ENCODE data around the gene ZSCAN31.

ZSCAN31 gene

DNA sequence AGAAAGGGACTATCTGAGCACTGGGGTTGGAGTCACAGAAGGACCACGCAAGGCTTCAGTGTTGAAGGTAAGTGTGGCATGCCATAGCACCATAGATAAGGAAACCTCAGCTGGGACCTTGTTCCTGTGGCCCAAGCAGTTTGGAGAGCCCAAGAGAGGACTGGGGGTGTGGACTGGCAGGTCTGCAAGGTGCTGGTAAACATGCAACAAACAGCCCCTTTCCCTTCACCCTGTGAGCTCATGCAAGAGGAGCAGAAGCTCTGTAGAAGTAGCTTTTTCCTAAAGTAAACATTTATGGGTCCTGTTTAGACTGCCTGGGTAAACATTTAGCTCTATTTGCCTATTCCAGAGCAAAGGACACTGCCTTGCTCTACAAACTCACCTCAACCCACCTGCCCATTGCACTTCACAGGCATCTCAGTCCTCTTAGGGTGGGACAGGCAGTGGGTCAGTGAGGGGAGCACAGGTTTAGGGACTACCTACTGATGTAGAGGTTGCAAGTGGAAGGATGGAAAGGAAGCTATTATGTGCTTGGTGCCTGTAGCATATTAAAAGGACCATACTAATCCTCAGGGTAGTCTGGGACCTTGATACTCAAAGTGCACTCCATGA is 12.0 kb downstream of the ZSCAN31 start:
- TF ChIP-seq, protein P1, sequence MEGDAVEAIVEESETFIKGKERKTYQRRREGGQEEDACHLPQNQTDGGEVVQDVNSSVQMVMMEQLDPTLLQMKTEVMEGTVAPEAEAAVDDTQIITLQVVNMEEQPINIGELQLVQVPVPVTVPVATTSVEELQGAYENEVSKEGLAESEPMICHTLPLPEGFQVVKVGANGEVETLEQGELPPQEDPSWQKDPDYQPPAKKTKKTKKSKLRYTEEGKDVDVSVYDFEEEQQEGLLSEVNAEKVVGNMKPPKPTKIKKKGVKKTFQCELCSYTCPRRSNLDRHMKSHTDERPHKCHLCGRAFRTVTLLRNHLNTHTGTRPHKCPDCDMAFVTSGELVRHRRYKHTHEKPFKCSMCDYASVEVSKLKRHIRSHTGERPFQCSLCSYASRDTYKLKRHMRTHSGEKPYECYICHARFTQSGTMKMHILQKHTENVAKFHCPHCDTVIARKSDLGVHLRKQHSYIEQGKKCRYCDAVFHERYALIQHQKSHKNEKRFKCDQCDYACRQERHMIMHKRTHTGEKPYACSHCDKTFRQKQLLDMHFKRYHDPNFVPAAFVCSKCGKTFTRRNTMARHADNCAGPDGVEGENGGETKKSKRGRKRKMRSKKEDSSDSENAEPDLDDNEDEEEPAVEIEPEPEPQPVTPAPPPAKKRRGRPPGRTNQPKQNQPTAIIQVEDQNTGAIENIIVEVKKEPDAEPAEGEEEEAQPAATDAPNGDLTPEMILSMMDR (IDR thresholded peaks at IDR 0.05) = no peak

GRCh38 chr6:28322661-28323060 is 13.3 kb downstream of the ZSCAN31 start:
- TF ChIP-seq, protein P1 (IDR thresholded peaks at IDR 0.05) = no peak

- TF ChIP-seq, protein P1 (IDR thresholded peaks at IDR 0.05) = no peak
These were observed 20.3 kb downstream of the ZSCAN31 start for GRCh38 chr6:28315628-28316027.

- TF ChIP-seq, protein P1 (IDR thresholded peaks at IDR 0.05) = no peak
These were observed 23.0 kb downstream of the ZSCAN31 start for GRCh38 chr6:28312939-28313338.

DNA sequence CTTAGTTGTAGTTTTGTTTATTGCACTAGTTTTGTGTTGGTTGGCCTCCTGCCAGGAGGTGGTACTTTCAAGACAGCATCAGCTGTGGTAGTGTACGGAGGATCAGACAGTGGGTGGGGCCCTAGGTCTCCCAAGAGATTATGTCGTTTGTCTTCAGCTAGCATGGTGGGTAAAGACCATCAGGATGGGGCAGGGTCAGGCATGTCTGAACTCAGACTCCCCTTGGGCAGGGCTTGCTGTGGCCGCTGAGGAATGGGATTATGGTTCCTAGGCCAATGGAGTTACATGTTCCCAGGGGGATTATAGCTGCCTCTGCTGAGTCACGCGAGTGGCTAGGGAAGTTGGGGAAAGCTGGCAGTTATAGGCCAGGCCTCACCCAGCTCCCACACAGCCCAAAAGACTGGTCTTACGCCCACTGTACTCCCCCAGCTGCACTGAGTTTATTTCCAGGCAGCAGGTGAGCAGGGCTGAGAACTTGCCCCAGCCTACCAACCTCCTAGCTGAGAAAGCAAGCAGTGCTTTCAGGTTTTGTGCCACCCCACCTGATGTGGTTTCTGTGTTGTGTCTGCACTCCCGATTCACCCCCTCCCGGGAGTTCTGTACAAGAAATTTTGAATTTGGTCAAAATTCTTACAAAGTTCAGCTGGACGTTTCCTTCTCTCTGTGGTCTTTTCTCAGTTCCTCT is 24.7 kb downstream of the ZSCAN31 start:
- TF ChIP-seq, protein P1 (IDR thresholded peaks at IDR 0.05) = no peak

DNA sequence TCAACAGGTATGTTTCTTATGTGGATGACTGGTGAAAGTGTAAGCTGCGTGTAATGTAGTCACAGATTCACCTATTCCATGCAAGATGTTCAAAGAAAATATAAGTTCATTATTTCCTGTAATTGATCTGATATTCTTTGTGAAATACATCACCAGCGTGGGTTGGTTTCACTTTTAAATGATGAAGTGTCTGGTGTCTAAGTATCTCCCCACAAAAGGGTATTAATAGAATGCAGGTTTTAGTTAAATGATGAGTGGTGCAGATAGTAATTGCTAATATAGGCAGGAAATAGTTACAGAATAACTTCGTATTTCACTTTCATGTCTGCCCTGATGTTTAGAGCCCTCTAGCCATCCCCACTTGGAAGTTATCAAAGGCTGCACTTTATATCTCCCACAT is 32.4 kb downstream of the ZSCAN31 start:
- TF ChIP-seq, protein P1 (IDR thresholded peaks at IDR 0.05) = no peak

GRCh38 chr6:28296520-28297060 is 39.4 kb downstream of the ZSCAN31 start:
- TF ChIP-seq, protein P1 (IDR thresholded peaks at IDR 0.05) = no peak
